ENCODE results near the gene DGKH. TPM values are rescaled to one million over a fixed set of nuclear protein-coding genes. Genes with fewer than 3 reads are reported as not detected.

The DGKH gene
- total RNA-seq, 1 experiment from 2014 or later: 5.2 TPM

DNA sequence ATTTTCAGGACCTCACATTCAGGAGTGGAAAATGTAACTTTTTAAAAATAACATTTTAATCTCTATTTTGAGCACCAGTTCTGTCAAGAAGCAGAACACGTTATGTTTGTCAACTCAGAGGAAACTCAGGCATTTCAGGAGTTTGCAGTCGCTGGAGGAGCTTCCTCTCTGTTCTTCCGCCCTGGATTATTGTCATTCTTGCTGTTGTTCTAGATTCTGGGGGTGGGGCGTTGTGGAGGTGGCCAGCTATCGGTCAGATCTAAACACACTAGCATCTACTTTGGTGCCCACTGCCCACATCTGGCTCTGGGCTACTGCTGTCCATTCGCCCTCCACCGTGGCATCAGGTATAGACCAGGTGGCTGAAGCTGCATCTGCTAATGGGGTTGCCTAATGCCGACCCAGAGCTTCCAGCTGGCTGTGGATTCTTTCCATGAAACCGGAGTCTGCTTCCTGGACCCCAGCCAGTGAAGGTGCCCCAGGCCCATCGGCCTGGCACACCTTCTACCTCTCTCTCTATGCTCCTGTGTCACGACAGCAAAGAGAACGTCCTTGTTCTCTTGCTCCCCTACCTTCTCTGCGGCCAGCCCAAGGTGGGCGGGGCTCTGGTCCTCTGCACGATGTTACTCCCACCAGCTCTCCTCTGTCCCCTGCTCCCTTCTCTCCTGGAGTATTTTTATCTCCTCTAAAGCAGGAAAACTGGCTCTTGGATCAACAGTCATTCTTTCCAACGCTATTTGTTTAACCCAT is 36.7 kb upstream of the DGKH start:
- ChIA-PET CTCF (no interaction called here), POLR2A (no interaction called here)
- Histone ChIP-seq H3K36me3 (ENCODE audit: control insufficient read depth, insufficient read depth, low read length) (no peaks in the 10 kb centered on the region), H3K4me3 (ENCODE audit: low read depth, low read length) (peak overlapping the region; percentile 35), H3K27me3 (replicated peaks; ENCODE audit: control insufficient read depth, insufficient read depth, low read length) (no peaks in the 10 kb centered on the region), H3K9me3 (no peaks in the 10 kb centered on the region), H3K4me1 (0 out of 2 replicates have a peak, but pooled peaks cover 7% of the 10 kb centered on the region)
- DNase-seq: peak; percentile 45 to 53
- peak overlapping the region; percentile 8 for H3K27ac Mint-ChIP-seq (ENCODE audit: unreplicated experiment)
- peak overlapping the region; percentile 69 for H3K4me3 Mint-ChIP-seq (ENCODE audit: unreplicated experiment)
- H3K9me3 Mint-ChIP-seq (ENCODE audit: unreplicated experiment): no peaks in the 10 kb centered on the region
- no peaks in the 10 kb centered on the region for H3K36me3 Mint-ChIP-seq (ENCODE audit: insufficient read depth, unreplicated experiment)
- no TSS peak for BruUV-seq (replicated peaks)
- peaks cover 6% of the 10 kb centered on the region for H3K4me1 Mint-ChIP-seq (ENCODE audit: low read depth, unreplicated experiment)
- H3K27me3 Mint-ChIP-seq (ENCODE audit: insufficient read depth, unreplicated experiment): no peaks in the 10 kb centered on the region
- intact Hi-C loops (cut with micrococcal nuclease; ENCODE audit: unreplicated experiment): no loop called here
- TF ChIP-seq, protein P1, sequence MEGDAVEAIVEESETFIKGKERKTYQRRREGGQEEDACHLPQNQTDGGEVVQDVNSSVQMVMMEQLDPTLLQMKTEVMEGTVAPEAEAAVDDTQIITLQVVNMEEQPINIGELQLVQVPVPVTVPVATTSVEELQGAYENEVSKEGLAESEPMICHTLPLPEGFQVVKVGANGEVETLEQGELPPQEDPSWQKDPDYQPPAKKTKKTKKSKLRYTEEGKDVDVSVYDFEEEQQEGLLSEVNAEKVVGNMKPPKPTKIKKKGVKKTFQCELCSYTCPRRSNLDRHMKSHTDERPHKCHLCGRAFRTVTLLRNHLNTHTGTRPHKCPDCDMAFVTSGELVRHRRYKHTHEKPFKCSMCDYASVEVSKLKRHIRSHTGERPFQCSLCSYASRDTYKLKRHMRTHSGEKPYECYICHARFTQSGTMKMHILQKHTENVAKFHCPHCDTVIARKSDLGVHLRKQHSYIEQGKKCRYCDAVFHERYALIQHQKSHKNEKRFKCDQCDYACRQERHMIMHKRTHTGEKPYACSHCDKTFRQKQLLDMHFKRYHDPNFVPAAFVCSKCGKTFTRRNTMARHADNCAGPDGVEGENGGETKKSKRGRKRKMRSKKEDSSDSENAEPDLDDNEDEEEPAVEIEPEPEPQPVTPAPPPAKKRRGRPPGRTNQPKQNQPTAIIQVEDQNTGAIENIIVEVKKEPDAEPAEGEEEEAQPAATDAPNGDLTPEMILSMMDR (IDR thresholded peaks at IDR 0.05; ENCODE audit: insufficient read depth in 1 of 2, low read depth in 1 of 2, low read length in 1 of 2, severe bottlenecking in 1 of 2, unreplicated experiment in 1 of 2): no peak

DNA sequence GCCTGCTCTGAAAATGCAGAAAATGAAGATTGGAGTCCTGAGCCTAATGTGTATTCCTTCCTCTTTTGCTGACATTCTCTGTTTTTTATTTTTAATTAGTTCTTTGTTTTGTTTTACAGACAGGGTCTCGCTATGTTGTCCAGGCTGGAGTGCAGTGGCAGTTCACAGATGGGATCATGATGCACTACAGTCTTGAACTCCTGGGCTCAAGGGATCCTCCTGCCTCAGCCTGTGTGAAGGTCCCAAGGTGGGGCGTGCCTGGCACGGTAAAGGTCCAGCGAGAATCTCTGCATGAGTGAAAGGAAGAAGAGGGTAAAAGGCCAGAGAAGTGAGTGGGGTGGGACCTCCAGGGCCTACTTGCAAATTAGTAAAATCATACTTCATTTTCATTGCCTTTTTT is 34.3 kb upstream of the DGKH start:
- Histone ChIP-seq H3K36me3 (ENCODE audit: control insufficient read depth, insufficient read depth, low read length) (no peaks in the 10 kb centered on the region), H3K27me3 (replicated peaks; ENCODE audit: control insufficient read depth, insufficient read depth, low read length) (no peaks in the 10 kb centered on the region), H3K4me1 (0 out of 2 replicates have a peak, but pooled peaks cover 7% of the 10 kb centered on the region), H3K4me3 (ENCODE audit: low read depth, low read length) (no peak overlapping the region), H3K9me3 (no peaks in the 10 kb centered on the region)
- POLR2A ChIA-PET: no interaction called here
- H3K27ac Mint-ChIP-seq (ENCODE audit: unreplicated experiment): no peak overlapping the region
- CTCF ChIA-PET: no interaction called here
- BruUV-seq (replicated peaks): no TSS peak
- intact Hi-C loops (cut with micrococcal nuclease; ENCODE audit: unreplicated experiment): no loop called here
- peaks cover 16% of the 10 kb centered on the region for H3K4me1 Mint-ChIP-seq (ENCODE audit: low read depth, unreplicated experiment)
- TF ChIP-seq, protein P1 (IDR thresholded peaks at IDR 0.05; ENCODE audit: insufficient read depth in 1 of 2, low read depth in 1 of 2, low read length in 1 of 2, severe bottlenecking in 1 of 2, unreplicated experiment in 1 of 2): no peak
- no peaks in the 10 kb centered on the region for H3K27me3 Mint-ChIP-seq (ENCODE audit: insufficient read depth, unreplicated experiment)
- no peak overlapping the region for H3K4me3 Mint-ChIP-seq (ENCODE audit: unreplicated experiment)
- no peaks in the 10 kb centered on the region for H3K36me3 Mint-ChIP-seq (ENCODE audit: insufficient read depth, unreplicated experiment)
- H3K9me3 Mint-ChIP-seq (ENCODE audit: unreplicated experiment): no peaks in the 10 kb centered on the region
- DNase-seq: no peak

DNA sequence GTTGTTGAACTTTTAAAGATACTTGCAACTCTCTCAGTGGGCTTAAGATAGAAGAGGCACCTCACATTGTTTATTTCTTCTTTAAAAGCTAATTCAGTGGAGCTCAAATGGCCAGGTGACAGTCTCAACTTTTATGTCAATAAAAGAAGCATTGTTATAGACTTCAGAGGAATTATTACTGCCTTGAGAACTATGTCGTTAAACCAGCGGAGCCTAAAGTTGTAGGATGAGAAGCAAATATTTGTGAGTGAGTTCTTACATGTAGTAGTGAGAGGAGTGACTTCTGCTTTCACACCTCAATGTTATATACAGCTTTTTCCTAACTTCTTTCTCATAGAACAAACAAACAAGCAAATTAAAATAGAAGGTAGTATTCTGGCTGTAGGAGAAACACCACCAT is 31.2 kb upstream of the DGKH start:
- Histone ChIP-seq H3K27me3 (replicated peaks; ENCODE audit: control insufficient read depth, insufficient read depth, low read length) (no peaks in the 10 kb centered on the region), H3K9me3 (no peaks in the 10 kb centered on the region), H3K4me1 (0 out of 2 replicates have a peak, but pooled peaks cover under 1% of the 10 kb centered on the region), H3K36me3 (ENCODE audit: control insufficient read depth, insufficient read depth, low read length) (no peaks in the 10 kb centered on the region), H3K4me3 (ENCODE audit: low read depth, low read length) (no peak overlapping the region)
- H3K4me1 Mint-ChIP-seq (ENCODE audit: low read depth, unreplicated experiment): peaks cover 10% of the 10 kb centered on the region
- no peak overlapping the region for H3K27ac Mint-ChIP-seq (ENCODE audit: unreplicated experiment)
- H3K4me3 Mint-ChIP-seq (ENCODE audit: unreplicated experiment): no peak overlapping the region
- H3K36me3 Mint-ChIP-seq (ENCODE audit: insufficient read depth, unreplicated experiment): no peaks in the 10 kb centered on the region
- intact Hi-C loops (cut with micrococcal nuclease; ENCODE audit: unreplicated experiment): no loop called here
- H3K27me3 Mint-ChIP-seq (ENCODE audit: insufficient read depth, unreplicated experiment): no peaks in the 10 kb centered on the region
- CTCF ChIA-PET: no interaction called here
- BruUV-seq (replicated peaks): no TSS peak
- TF ChIP-seq, protein P1 (IDR thresholded peaks at IDR 0.05; ENCODE audit: insufficient read depth in 1 of 2, low read depth in 1 of 2, low read length in 1 of 2, severe bottlenecking in 1 of 2, unreplicated experiment in 1 of 2): no peak
- DNase-seq: peak in 1 of 2 experiments; percentile 19
- POLR2A ChIA-PET: no interaction called here
- no peaks in the 10 kb centered on the region for H3K9me3 Mint-ChIP-seq (ENCODE audit: unreplicated experiment)
